CD4-positive, alpha-beta memory T cell (primary cell): ENCODE results near the gene DAGLA. TPM values are rescaled to one million over a fixed set of nuclear protein-coding genes. Genes with fewer than 3 reads are reported as not detected.

Source experiments
- CTCF ChIA-PET: fragments of 350-600 bp; sonication (Branson Sonifier 250); formaldehyde crosslinking; loops from one replicate; lab custom pipeline; 2021; ENCODE audit warnings: inconsistent platforms; ENCODE audit not compliant: partially characterized antibody; lab: Charles Lee
- POLR2A ChIA-PET: fragments of 350-600 bp; sonication (Branson Sonifier 250); formaldehyde crosslinking; loops from one replicate; lab custom pipeline; 2021; ENCODE audit not compliant: partially characterized antibody; lab: Charles Lee
- DNase-seq, 5 donors: peaks; one replicate each; pipeline versions ENCODE4 v3.0.0 to v3.0.0-alpha.2; 2020 to 2022; ENCODE audit warnings: mixed read lengths in 1 of 5
- H3K27ac ChIP-seq: one replicate; pipeline ENCODE4 v1.7.0; 2013; ENCODE audit warnings: low read depth, low read length
- H3K27me3 ChIP-seq: 2 replicates; pipeline ENCODE4 v1.7.0; 2013; ENCODE audit warnings: mild to moderate bottlenecking, low read length, moderate library complexity; ENCODE audit not compliant: insufficient read depth
- H3K36me3 ChIP-seq: 2 replicates; pipeline ENCODE4 v1.7.0; 2013; ENCODE audit warnings: mild to moderate bottlenecking, low read length, moderate library complexity; ENCODE audit not compliant: insufficient read depth
- H3K4me1 ChIP-seq: 2 replicates; pipeline ENCODE4 v1.7.0; 2013; ENCODE audit warnings: mild to moderate bottlenecking, low read length, moderate library complexity; ENCODE audit not compliant: insufficient read depth
- H3K4me3 ChIP-seq, 2 donors: one replicate each; pipeline ENCODE4 v1.7.0; 2013; ENCODE audit warnings: low read length in 2 of 2, mild to moderate bottlenecking in 1 of 2
- H3K9me3 ChIP-seq, 2 donors: one replicate each; pipeline ENCODE4 v1.7.0; 2013; ENCODE audit warnings: low read length in 2 of 2, control low read depth in 1 of 2; ENCODE audit not compliant: control insufficient read depth in 1 of 2
- H3K27ac Mint-ChIP-seq, 7 donors: one replicate each; pipeline ENCODE4 v1.8.0; 2020 to 2021; ENCODE audit warnings: mixed read lengths in 7 of 7, mild to moderate bottlenecking in 6 of 7, inconsistent platforms in 3 of 7, moderate library complexity in 3 of 7
- H3K27me3 Mint-ChIP-seq, 2 donors: one replicate each; pipeline ENCODE4 v1.8.0; 2020 to 2021; ENCODE audit warnings: mixed read lengths in 2 of 2
- H3K36me3 Mint-ChIP-seq, 2 donors: one replicate each; pipeline ENCODE4 v1.8.0; 2020 to 2021; ENCODE audit warnings: mixed read lengths in 2 of 2, inconsistent platforms in 1 of 2, mild to moderate bottlenecking in 1 of 2
- H3K4me1 Mint-ChIP-seq, 4 donors: one replicate each; pipeline ENCODE4 v1.8.0; 2020 to 2021; ENCODE audit warnings: mixed read lengths in 4 of 4, mild to moderate bottlenecking in 1 of 4
- H3K4me3 Mint-ChIP-seq, 8 donors: one replicate each; pipeline ENCODE4 v1.8.0; 2020 to 2021; ENCODE audit warnings: mixed read lengths in 8 of 8, mild to moderate bottlenecking in 7 of 8, moderate library complexity in 6 of 8, inconsistent platforms in 3 of 8
- H3K9me3 Mint-ChIP-seq, 8 donors: one replicate each; pipeline ENCODE4 v1.8.0; 2020 to 2021; ENCODE audit warnings: mixed read lengths in 8 of 8, mild to moderate bottlenecking in 5 of 8, inconsistent platforms in 3 of 8, moderate library complexity in 1 of 8
- intact Hi-C: fragments of 100-400 bp; cut with micrococcal nuclease; formaldehyde crosslinking; loops from one replicate; pipeline ENCODE4 v1.15.1; 2023
- polyA plus RNA-seq, 2 donors: library from polyadenylated mRNA; unstranded; fragments of 300-500 nt; fragmentation: Illumina TruSeq; gene quantifications; one replicate each; pipeline ENCODE4 v1.2.3, GENCODE V29; 2021
- total RNA-seq, 2 experiments: library from RNA; stranded (reverse); gene quantifications; one replicate each; pipeline ENCODE4 v1.2.3, GENCODE V29; 2021

DAGLA gene
- total and polyA plus RNA-seq, 4 experiments from 2014 or later = 0.30 to 0.52 (median 0.44) TPM; not detected in 1

DNA sequence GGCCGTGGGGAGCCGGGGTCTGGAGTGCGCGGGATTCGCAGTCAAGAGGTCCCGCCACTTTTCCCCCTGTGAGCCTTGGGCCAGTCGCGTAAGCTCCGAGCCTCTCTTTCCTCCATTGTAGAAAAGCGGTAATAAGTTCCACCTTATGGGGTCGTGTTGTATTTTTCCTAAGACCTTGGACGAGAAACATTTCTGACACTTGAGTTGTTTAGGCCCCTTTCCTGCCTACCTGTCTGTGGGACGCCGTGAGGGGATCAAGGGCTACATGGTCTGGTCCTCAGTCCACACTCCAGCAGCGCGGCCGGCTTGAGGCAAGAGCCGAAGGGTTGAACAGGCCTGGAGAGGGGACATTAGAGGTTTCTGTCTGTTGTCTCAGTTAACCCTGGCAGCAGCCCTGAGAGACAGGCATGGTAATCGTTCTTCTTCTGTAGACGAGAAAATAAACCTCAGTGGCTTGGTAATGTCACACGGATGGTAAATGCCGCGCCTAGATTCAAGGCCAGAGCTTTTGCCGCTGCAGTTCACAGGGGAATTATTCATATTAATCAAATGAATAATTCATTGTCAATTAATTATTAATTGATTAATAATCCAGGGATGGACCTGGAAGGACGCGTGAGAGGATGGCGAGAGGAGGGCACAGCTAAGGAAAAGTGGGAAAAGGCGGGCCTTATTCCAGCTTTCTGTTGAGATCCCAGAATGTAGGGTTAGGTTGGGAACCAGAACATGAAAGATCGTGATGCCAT, 113.1 kb downstream of the DAGLA start:
- no peaks in the 10 kb centered on the region for H3K27me3 ChIP-seq
- DNase-seq = no peak
- intact Hi-C loops = loop anchor here (2.0 to 5.0 kb wide), 2 partner anchors 24 to 1089 kb away; partner anchors contain the start of genes FADS1 and SLC3A2
- Mint-ChIP-seq H3K27me3 (no peaks in the 10 kb centered on the region), H3K27ac (peak overlapping the region; percentile 93 to 100 (median 99)), H3K4me1 (peaks cover 12 to 56% (median 31%) of the 10 kb centered on the region in 4 donors), H3K9me3 (no peaks in the 10 kb centered on the region), H3K4me3 (peak overlapping the region; percentile 89 to 99 (median 94)), H3K36me3 (peaks cover 15 to 43% of the 10 kb centered on the region in 2 donors)
- POLR2A ChIA-PET = interaction anchor here (0.6 to 2.5 kb wide), 9 partner anchors 9 to 1759 kb away, joined by 3 to 28 read pairs (median 5); partner anchors contain the start of genes FADS1, FADS2 and FTH1
- CTCF ChIA-PET = interaction anchor here (0.9 to 10.0 kb wide), 6 partner anchors 22 to 316 kb away, joined by 3 to 169 read pairs (median 51); partner anchors contain the start of gene FADS1
- peaks cover 23% of the 10 kb centered on the region for H3K4me1 ChIP-seq
- H3K27ac ChIP-seq = peak overlapping the region; percentile 98
- H3K4me3 ChIP-seq = peak overlapping the region; percentile 95 to 96
- H3K36me3 ChIP-seq = peaks cover 22% of the 10 kb centered on the region
- H3K9me3 ChIP-seq = no peaks in the 10 kb centered on the region

DNA sequence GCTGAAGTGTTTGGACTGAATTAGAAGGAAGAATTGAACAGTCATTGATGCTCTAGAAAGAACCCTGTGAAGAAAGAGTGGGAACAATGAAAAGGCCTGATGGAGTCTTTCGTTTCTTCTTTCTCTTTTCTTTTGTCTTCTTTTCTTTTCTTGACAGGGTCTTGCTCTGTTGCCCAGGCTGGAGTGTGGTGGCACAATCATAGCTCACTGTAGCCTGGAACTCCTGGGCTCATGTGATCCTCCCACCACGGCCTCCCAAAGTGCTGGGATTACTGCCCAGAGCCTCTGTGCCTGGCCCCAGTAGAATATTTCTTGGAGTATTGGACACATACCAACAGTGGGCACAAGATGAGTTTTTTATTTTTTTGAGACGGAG, 113.6 kb downstream of the DAGLA start:
- peak overlapping the region in 5 of 7 donors; percentile 73 to 100 (median 99) for H3K27ac Mint-ChIP-seq
- no peaks in the 10 kb centered on the region for H3K9me3 ChIP-seq
- no peak for DNase-seq
- peak overlapping the region; percentile 7 to 94 (median 72) for H3K4me3 Mint-ChIP-seq
- peak overlapping the region; percentile 98 for H3K27ac ChIP-seq
- peaks cover 23% of the 10 kb centered on the region for H3K4me1 ChIP-seq
- CTCF ChIA-PET = interaction anchor here (0.9 to 10.0 kb wide), 5 partner anchors 21 to 315 kb away, joined by 3 to 169 read pairs (median 95); partner anchors contain the start of gene FADS1
- H3K36me3 ChIP-seq = peaks cover 16% of the 10 kb centered on the region
- intact Hi-C loops = loop anchor here (2.0 to 5.0 kb wide), 2 partner anchors 23 to 1088 kb away; partner anchors contain the start of genes FADS1 and SLC3A2
- no peaks in the 10 kb centered on the region for H3K9me3 Mint-ChIP-seq
- H3K4me3 ChIP-seq = no peak overlapping the region
- POLR2A ChIA-PET = interaction anchor here (1.1 to 1.7 kb wide), 2 partner anchors 8 to 314 kb away, joined by 3 to 8 read pairs; no protein-coding TSS in a partner anchor
- H3K27me3 ChIP-seq = no peaks in the 10 kb centered on the region
- H3K27me3 Mint-ChIP-seq = no peaks in the 10 kb centered on the region
- peaks cover 12 to 37% of the 10 kb centered on the region in 2 donors for H3K36me3 Mint-ChIP-seq
- H3K4me1 Mint-ChIP-seq = peaks cover 12 to 52% (median 31%) of the 10 kb centered on the region in 4 donors

DNA sequence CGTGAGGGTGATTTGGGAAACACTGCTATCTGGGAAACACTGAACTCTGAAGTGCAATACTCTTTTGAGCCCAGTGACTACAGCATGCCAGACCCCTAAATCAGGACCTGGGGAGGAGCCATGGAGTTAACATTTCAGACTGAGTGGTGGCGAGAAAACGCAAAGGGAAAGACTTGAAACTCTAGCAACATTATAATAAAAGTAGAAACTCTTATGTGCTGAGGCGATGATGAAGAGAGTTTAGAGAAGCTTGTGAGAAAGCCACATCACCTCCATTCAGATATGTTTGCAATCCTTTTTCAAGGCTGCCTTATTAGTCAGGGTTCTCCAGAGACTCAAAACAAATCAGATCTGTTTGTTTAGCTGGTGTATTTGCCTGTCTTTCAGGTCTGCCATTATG, 114.4 kb downstream of the DAGLA start:
- Histone ChIP-seq H3K9me3 (no peaks in the 10 kb centered on the region), H3K4me3 (no peak overlapping the region), H3K36me3 (peaks cover 8% of the 10 kb centered on the region), H3K27ac (no peak overlapping the region), H3K27me3 (no peaks in the 10 kb centered on the region), H3K4me1 (peaks cover 23% of the 10 kb centered on the region)
- peaks cover 12 to 47% (median 30%) of the 10 kb centered on the region in 4 donors for H3K4me1 Mint-ChIP-seq
- intact Hi-C loops = loop anchor here (5.0 kb wide), 1 partner anchor 1088 kb away; the partner anchor contains the start of gene SLC3A2
- peaks cover 7 to 30% of the 10 kb centered on the region in 2 donors for H3K36me3 Mint-ChIP-seq
- peak overlapping the region in 1 of 7 donors; percentile 72 for H3K27ac Mint-ChIP-seq
- no peaks in the 10 kb centered on the region for H3K27me3 Mint-ChIP-seq
- no peak for DNase-seq
- ChIA-PET POLR2A (no interaction called here), CTCF (interaction anchor here (1.4 to 10.0 kb wide), 5 partner anchors 20 to 314 kb away, joined by 4 to 169 read pairs (median 96); partner anchors contain the start of gene FADS1)
- H3K9me3 Mint-ChIP-seq = no peaks in the 10 kb centered on the region
- H3K4me3 Mint-ChIP-seq = peak overlapping the region in 2 of 8 donors; percentile 24 to 30

DNA sequence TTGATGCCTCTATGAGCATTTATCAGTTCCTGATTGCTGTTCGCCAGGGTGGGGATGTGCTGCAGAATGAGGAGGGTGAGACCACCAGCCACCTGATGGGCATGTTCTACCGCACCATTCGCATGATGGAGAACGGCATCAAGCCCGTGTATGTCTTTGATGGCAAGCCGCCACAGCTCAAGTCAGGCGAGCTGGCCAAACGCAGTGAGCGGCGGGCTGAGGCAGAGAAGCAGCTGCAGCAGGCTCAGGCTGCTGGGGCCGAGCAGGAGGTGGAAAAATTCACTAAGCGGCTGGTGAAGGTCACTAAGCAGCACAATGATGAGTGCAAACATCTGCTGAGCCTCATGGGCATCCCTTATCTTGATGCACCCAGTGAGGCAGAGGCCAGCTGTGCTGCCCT, 115.3 kb downstream of the DAGLA start:
- intact Hi-C loops = no loop called here
- H3K36me3 Mint-ChIP-seq = peaks cover 0 to 24% of the 10 kb centered on the region in 2 donors
- Histone ChIP-seq H3K27ac (no peak overlapping the region), H3K4me1 (peaks cover 23% of the 10 kb centered on the region), H3K36me3 (no peaks in the 10 kb centered on the region), H3K4me3 (no peak overlapping the region), H3K27me3 (no peaks in the 10 kb centered on the region), H3K9me3 (no peaks in the 10 kb centered on the region)
- no peak for DNase-seq
- H3K27me3 Mint-ChIP-seq = no peaks in the 10 kb centered on the region
- peak overlapping the region in 2 of 8 donors; percentile 35 to 66 for H3K4me3 Mint-ChIP-seq
- H3K4me1 Mint-ChIP-seq = peaks cover 10 to 40% (median 24%) of the 10 kb centered on the region in 4 donors
- no peaks in the 10 kb centered on the region for H3K9me3 Mint-ChIP-seq
- POLR2A ChIA-PET = no interaction called here
- peak overlapping the region in 2 of 7 donors; percentile 57 to 62 for H3K27ac Mint-ChIP-seq
- CTCF ChIA-PET = interaction anchor here (1.3 to 10.0 kb wide), 6 partner anchors 19 to 517 kb away, joined by 3 to 169 read pairs (median 96); partner anchors contain the start of gene FADS1

DNA sequence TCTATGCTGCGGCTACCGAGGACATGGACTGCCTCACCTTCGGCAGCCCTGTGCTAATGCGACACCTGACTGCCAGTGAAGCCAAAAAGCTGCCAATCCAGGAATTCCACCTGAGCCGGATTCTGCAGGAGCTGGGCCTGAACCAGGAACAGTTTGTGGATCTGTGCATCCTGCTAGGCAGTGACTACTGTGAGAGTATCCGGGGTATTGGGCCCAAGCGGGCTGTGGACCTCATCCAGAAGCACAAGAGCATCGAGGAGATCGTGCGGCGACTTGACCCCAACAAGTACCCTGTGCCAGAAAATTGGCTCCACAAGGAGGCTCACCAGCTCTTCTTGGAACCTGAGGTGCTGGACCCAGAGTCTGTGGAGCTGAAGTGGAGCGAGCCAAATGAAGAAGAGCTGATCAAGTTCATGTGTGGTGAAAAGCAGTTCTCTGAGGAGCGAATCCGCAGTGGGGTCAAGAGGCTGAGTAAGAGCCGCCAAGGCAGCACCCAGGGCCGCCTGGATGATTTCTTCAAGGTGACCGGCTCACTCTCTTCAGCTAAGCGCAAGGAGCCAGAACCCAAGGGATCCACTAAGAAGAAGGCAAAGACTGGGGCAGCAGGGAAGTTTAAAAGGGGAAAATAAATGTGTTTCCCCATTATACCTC, 115.8 kb downstream of the DAGLA start:
- H3K4me1 Mint-ChIP-seq = peaks cover 10 to 35% (median 22%) of the 10 kb centered on the region in 4 donors
- H3K36me3 Mint-ChIP-seq = peaks cover 0 to 22% of the 10 kb centered on the region in 2 donors
- no peak overlapping the region for H3K4me3 Mint-ChIP-seq
- H3K36me3 ChIP-seq = no peaks in the 10 kb centered on the region
- H3K9me3 ChIP-seq = no peaks in the 10 kb centered on the region
- peak overlapping the region in 1 of 7 donors; percentile 31 for H3K27ac Mint-ChIP-seq
- H3K9me3 Mint-ChIP-seq = no peaks in the 10 kb centered on the region
- no peak overlapping the region for H3K4me3 ChIP-seq
- H3K4me1 ChIP-seq = peaks cover 23% of the 10 kb centered on the region
- CTCF ChIA-PET = interaction anchor here (0.9 to 10.0 kb wide), 13 partner anchors 19 to 517 kb away, joined by 3 to 169 read pairs (median 7); partner anchors contain the start of gene FADS1
- H3K27ac ChIP-seq = no peak overlapping the region
- no peaks in the 10 kb centered on the region for H3K27me3 ChIP-seq
- DNase-seq = no peak
- POLR2A ChIA-PET = no interaction called here
- no peaks in the 10 kb centered on the region for H3K27me3 Mint-ChIP-seq
- intact Hi-C loops = no loop called here
